ENCODE results near the gene MPP1.

DNA sequence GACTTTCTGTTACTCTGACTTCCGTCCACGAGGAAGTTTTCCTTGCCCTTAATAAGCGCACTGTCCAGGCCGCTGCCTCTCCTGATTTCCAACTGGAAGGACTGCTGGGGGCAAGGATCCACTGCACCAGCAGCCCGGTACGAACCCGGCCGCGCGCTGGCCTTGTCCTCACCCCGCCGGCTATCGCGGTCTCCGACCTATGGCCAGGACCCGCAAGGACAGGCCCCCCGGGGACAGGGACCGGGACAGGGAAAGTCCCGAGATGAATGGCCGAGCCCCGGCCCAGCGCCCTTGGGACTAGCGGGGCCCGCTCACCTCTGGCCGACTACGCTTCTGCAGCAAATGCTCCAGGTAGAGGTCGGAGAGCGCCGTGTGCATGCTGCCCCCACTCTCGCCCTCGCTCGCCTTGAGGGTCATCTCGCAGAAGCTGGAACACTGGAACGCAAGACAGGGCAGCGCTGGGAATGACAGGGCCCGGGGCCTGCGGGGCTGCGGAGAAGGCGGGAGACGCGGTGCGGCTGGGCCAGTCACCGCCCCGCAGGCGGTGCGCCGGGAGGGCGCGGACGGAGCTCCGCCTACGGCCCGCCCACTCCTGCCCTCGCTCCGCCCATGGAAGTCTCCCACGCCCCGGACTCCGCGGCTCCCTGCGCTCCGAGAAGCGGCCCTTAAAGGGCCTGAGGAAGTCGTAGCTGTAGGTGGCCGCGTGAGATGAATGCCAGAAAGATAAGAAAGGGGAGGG is at the start of gene MPP1:
- TF ChIP-seq, protein P1, sequence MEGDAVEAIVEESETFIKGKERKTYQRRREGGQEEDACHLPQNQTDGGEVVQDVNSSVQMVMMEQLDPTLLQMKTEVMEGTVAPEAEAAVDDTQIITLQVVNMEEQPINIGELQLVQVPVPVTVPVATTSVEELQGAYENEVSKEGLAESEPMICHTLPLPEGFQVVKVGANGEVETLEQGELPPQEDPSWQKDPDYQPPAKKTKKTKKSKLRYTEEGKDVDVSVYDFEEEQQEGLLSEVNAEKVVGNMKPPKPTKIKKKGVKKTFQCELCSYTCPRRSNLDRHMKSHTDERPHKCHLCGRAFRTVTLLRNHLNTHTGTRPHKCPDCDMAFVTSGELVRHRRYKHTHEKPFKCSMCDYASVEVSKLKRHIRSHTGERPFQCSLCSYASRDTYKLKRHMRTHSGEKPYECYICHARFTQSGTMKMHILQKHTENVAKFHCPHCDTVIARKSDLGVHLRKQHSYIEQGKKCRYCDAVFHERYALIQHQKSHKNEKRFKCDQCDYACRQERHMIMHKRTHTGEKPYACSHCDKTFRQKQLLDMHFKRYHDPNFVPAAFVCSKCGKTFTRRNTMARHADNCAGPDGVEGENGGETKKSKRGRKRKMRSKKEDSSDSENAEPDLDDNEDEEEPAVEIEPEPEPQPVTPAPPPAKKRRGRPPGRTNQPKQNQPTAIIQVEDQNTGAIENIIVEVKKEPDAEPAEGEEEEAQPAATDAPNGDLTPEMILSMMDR (IDR thresholded peaks at IDR 0.05): peak in 3 of 6 experiments; percentile 5 to 16 (median 7)
- TF ChIP-seq POLR2AphosphoS5 (IDR thresholded peaks at IDR 0.05) (peak in 1 of 2 donors; percentile 48), EP300 (IDR thresholded peaks at IDR 0.05) (no peak), POLR2A (IDR thresholded peaks at IDR 0.05) (peak in 1 of 4 donors; percentile 78)

Measured in upper lobe of left lung (tissue), 4 donors.